Endothelial cell of umbilical vein (primary cell): ENCODE measurements around the gene NLGN1. TPM values are rescaled to one million over a fixed set of nuclear protein-coding genes. Genes with fewer than 3 reads are reported as not detected.

ENCODE experiments used
- BruUV-seq: library from RNA; stranded (reverse); fragments of 400-500 nt; replicated peaks from 2 replicates; lab custom pipeline; 2021; lab: Mats Ljungman, UMichigan
- CTCF ChIA-PET: fragments of 300-600, 350-600 bp; sonication (Branson Sonifier 250); formaldehyde crosslinking; loops from one replicate; lab custom pipeline; 2021; ENCODE audit warnings: antibody characterized with exemption, inconsistent platforms; lab: Charles Lee
- POLR2A ChIA-PET: fragments of 300-600, 350-600 bp; sonication (Branson Sonifier 250); formaldehyde crosslinking; loops from one replicate; lab custom pipeline; 2021; ENCODE audit warnings: antibody characterized with exemption, inconsistent platforms; lab: Charles Lee
- DNase-seq: peaks from one replicate; pipeline ENCODE4 v3.0.0-alpha.2; 2011; ENCODE audit warnings: low read depth, low spot score
- FAIRE-seq: peaks from 2 replicates; lab custom pipeline; 2011; peaks lifted over from hg19 to GRCh38; lab: Jason Lieb, UNC
- H2AFZ ChIP-seq: 2 replicates; pipeline ENCODE4 v1.6.0; 2012; ENCODE audit warnings: low read depth, low read length, control low read depth, inconsistent platforms
- H3K27ac ChIP-seq: 2 replicates; pipeline ENCODE4 v1.5.1; 2011; ENCODE audit warnings: low read depth, mild to moderate bottlenecking, control low read depth, low read length, moderate library complexity; ENCODE audit not compliant: insufficient read depth
- H3K27me3 ChIP-seq, 2 experiments: 2 replicates each; pipeline versions ENCODE4 v1.6.0 to v1.6.1; 2011; ENCODE audit warnings: low read length in 2 of 2, mixed read lengths in 1 of 2; ENCODE audit not compliant: control insufficient read depth in 2 of 2, insufficient read depth in 2 of 2
- H3K36me3 ChIP-seq, 2 experiments: 2 replicates in 1 of 2; 3 replicates in 1 of 2; pipeline ENCODE4 v1.5.1; 2011; ENCODE audit warnings: low read length in 2 of 2, mild to moderate bottlenecking in 1 of 2, moderate library complexity in 1 of 2; ENCODE audit not compliant: control insufficient read depth in 2 of 2, insufficient read depth in 2 of 2; ENCODE audit errors: extremely low read depth in 1 of 2
- H3K4me1 ChIP-seq: 3 replicates; pipeline ENCODE4 v1.5.1; 2011; ENCODE audit warnings: mild to moderate bottlenecking, low read length; ENCODE audit not compliant: control insufficient read depth, insufficient read depth; ENCODE audit errors: extremely low read depth
- H3K4me2 ChIP-seq: 2 replicates; pipeline ENCODE4 v1.6.1; 2011; ENCODE audit warnings: low read length, control low read depth, mixed read lengths; ENCODE audit not compliant: insufficient read depth
- H3K4me3 ChIP-seq, 3 experiments: fragments of 200-600 bp in 1 of 3; sonication (generic), shearing (Covaris generic) in 1 of 3; replicated peaks in 1 of 3; 2 replicates each; pipeline ENCODE4 v1.5.1; 2011 to 2016; ENCODE audit warnings: control low read depth in 3 of 3, low read length in 3 of 3, mild to moderate bottlenecking in 2 of 3, inconsistent platforms in 1 of 3, low read depth in 1 of 3, moderate library complexity in 1 of 3; ENCODE audit not compliant: insufficient read depth in 1 of 3
- H3K79me2 ChIP-seq: 2 replicates; pipeline ENCODE4 v1.6.0; 2012; ENCODE audit warnings: low read length, inconsistent platforms; ENCODE audit not compliant: control insufficient read depth, insufficient read depth
- H3K9ac ChIP-seq: replicated peaks from 2 replicates; pipeline ENCODE3; 2011; ENCODE audit warnings: low read length, control low read depth; ENCODE audit not compliant: insufficient read depth; ENCODE audit errors: extremely low read depth
- H3K9me1 ChIP-seq: replicated peaks from 3 replicates; pipeline ENCODE4 v1.6.0; 2011; ENCODE audit warnings: mild to moderate bottlenecking, low read length; ENCODE audit not compliant: control insufficient read depth, insufficient read depth; ENCODE audit errors: extremely low read depth
- H3K9me3 ChIP-seq: replicated peaks from 2 replicates; pipeline ENCODE4 v1.5.1; 2012; ENCODE audit warnings: low read length, inconsistent platforms; ENCODE audit not compliant: control insufficient read depth, insufficient read depth
- H4K20me1 ChIP-seq: replicated peaks from 2 replicates; pipeline ENCODE3; 2011; ENCODE audit warnings: mild to moderate bottlenecking, low read length; ENCODE audit not compliant: control insufficient read depth, insufficient read depth; ENCODE audit errors: extremely low read depth
- EZH2 ChIP-seq: IDR thresholded peaks from 2 replicates; pipeline ENCODE4 v1.6.1; 2012; ENCODE audit warnings: borderline replicate concordance, low read depth, mild to moderate bottlenecking, moderate library complexity, low read length, inconsistent platforms; ENCODE audit not compliant: severe bottlenecking
- FOS ChIP-seq: IDR thresholded peaks from 2 replicates; pipeline ENCODE4 v1.6.1; 2011; ENCODE audit warnings: mild to moderate bottlenecking, low read length, moderate library complexity, borderline replicate concordance; ENCODE audit not compliant: insufficient read depth
- GATA2 ChIP-seq: IDR thresholded peaks from 2 replicates; pipeline ENCODE4 v1.7.0; 2011; ENCODE audit warnings: low read depth, mild to moderate bottlenecking, moderate library complexity, mixed read lengths, low read length; ENCODE audit not compliant: insufficient read length, insufficient read depth
- JUN ChIP-seq: IDR thresholded peaks from 2 replicates; pipeline ENCODE4 v1.6.1; 2011; ENCODE audit warnings: borderline replicate concordance, low read depth; ENCODE audit not compliant: insufficient read length, insufficient read depth
- MYC ChIP-seq: IDR thresholded peaks from one replicate; pipeline ENCODE4 v1.6.1; 2011; ENCODE audit warnings: mild to moderate bottlenecking, low read depth, low read length
- POLR2A ChIP-seq: IDR thresholded peaks from 2 replicates; pipeline ENCODE4 v1.6.1; 2012; ENCODE audit warnings: low read depth, mild to moderate bottlenecking, control low read depth, low read length
- POLR2AphosphoS5 ChIP-seq: IDR thresholded peaks from 2 replicates; pipeline ENCODE4 v1.6.1; 2012; ENCODE audit warnings: low read depth, mild to moderate bottlenecking, control low read depth, low read length, moderate library complexity; ENCODE audit not compliant: insufficient read depth
- dilution Hi-C: fragments of 300-500 bp; cut with MboI; formaldehyde crosslinking; loops from one replicate; pipeline ENCODE4 v1.15.0; 2019; ENCODE audit warnings: low sequenced_read_pairs; ENCODE audit not compliant: extremely low pct_ligation_motif_present
- intact Hi-C: fragments of 100-400 bp; cut with micrococcal nuclease; formaldehyde crosslinking; loops from one replicate; pipeline ENCODE4 v1.10.0; 2022
- polyA plus RNA-seq, 4 experiments: library from polyadenylated mRNA; depleted of rRNA in 3 of 4; stranded (reverse) in 3 of 4; unstranded in 1 of 4; fragments of >200 nt; gene quantifications; 2 replicates each; pipeline versions ENCODE4 v1.2.1 to v1.2.3, GENCODE V29; 2011 to 2012; ENCODE audit warnings: missing spikeins in 1 of 4
- total RNA-seq: library from RNA; stranded (reverse); gene quantifications from 2 replicates; pipeline ENCODE4 v1.2.3, GENCODE V29; 2021
- TF ChIP-seq, protein P1 (sequence below), 2 donors: IDR thresholded peaks; 1 replicate in 1 of 2; 2 replicates in 1 of 2; pipeline ENCODE4 v1.5.1; 2011; ENCODE audit warnings: low read length in 2 of 2, mild to moderate bottlenecking in 2 of 2, moderate library complexity in 2 of 2, control low read depth in 1 of 2, inconsistent platforms in 1 of 2, low read depth in 1 of 2; ENCODE audit not compliant: insufficient read depth in 1 of 2; ENCODE audit errors: extremely low read depth in 1 of 2
- TF ChIP-seq, protein P2 (sequence below): IDR thresholded peaks from 2 replicates; pipeline ENCODE4 v1.6.1; 2011; ENCODE audit not compliant: insufficient read depth, insufficient read length

NLGN1 gene
- total and polyA plus RNA-seq, 2 donors (not counting 3 experiments of a cell fraction or from before 2014, with no cell fraction given), result 7.9 to 16.3 TPM

DNA sequence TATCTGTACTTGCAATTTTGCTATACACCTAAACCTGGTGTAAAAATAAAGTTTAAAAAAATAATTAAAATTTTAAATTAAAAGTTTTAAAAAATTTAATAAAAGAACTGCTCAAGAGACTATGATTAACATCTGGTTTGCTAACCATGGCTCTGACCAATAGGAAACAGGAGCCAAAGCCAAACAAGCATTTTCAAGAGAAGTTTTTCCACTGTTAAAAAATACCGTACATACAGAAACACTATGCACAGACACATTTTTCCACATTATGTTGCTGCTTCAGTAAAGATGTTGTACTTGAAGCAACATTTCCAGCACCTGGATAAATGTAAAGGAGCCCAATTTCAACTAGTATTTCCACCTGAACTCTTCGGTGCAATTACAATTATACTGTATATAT, 917.7 kb downstream of the NLGN1 start:
- Histone ChIP-seq H3K9ac (no peak overlapping the region), H3K4me3 (no peak overlapping the region), H3K36me3 (no peaks in the 10 kb centered on the region), H3K27ac (no peak overlapping the region), H3K9me3 (no peaks in the 10 kb centered on the region), H3K4me1 (no peaks in the 10 kb centered on the region), H3K9me1 (no peaks in the 10 kb centered on the region), H3K27me3 (no peaks in the 10 kb centered on the region), H4K20me1 (no peaks in the 10 kb centered on the region), H2AFZ (no peak overlapping the region), H3K4me2 (no peak overlapping the region), H3K79me2 (no peaks in the 10 kb centered on the region)
- no TSS peak for BruUV-seq
- TF ChIP-seq MYC (no peak), JUN (no peak), POLR2A (no peak), GATA2 (no peak), POLR2AphosphoS5 (no peak), FOS (no peak), EZH2 (no peak)
- TF ChIP-seq, protein P1, sequence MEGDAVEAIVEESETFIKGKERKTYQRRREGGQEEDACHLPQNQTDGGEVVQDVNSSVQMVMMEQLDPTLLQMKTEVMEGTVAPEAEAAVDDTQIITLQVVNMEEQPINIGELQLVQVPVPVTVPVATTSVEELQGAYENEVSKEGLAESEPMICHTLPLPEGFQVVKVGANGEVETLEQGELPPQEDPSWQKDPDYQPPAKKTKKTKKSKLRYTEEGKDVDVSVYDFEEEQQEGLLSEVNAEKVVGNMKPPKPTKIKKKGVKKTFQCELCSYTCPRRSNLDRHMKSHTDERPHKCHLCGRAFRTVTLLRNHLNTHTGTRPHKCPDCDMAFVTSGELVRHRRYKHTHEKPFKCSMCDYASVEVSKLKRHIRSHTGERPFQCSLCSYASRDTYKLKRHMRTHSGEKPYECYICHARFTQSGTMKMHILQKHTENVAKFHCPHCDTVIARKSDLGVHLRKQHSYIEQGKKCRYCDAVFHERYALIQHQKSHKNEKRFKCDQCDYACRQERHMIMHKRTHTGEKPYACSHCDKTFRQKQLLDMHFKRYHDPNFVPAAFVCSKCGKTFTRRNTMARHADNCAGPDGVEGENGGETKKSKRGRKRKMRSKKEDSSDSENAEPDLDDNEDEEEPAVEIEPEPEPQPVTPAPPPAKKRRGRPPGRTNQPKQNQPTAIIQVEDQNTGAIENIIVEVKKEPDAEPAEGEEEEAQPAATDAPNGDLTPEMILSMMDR (IDR thresholded peaks at IDR 0.05; ENCODE audit: extremely low read depth in 1 of 2, insufficient read depth in 1 of 2, low read depth in 1 of 2, low read length in 2 of 2), result no peak
- TF ChIP-seq, protein P2, sequence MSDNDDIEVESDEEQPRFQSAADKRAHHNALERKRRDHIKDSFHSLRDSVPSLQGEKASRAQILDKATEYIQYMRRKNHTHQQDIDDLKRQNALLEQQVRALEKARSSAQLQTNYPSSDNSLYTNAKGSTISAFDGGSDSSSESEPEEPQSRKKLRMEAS, result no peak
- DNase-seq, result no peak
- CTCF ChIA-PET, result no interaction called here
- dilution Hi-C loops, result no loop called here
- intact Hi-C loops, result no loop called here
- FAIRE-seq, result no peak
- POLR2A ChIA-PET, result interaction anchor here (0.6 kb wide), 1 partner anchor 81 kb away, joined by 4 read pairs; no protein-coding TSS in a partner anchor
